Endothelial cell of umbilical vein (primary cell): Measurements from ENCODE around the gene FAM153A. TPM values are rescaled to one million over a fixed set of nuclear protein-coding genes. Genes with fewer than 3 reads are reported as not detected.
"Not testable (repeated sequence)": the region's sequence is repeated elsewhere in the genome, so short reads cannot be mapped to it uniquely, and the experiment has no call there.

ENCODE experiments used
- BruUV-seq: library from RNA; stranded (reverse); fragments of 400-500 nt; replicated peaks from 2 replicates; lab custom pipeline; 2021; lab: Mats Ljungman, UMichigan
- CTCF ChIA-PET: fragments of 300-600, 350-600 bp; sonication (Branson Sonifier 250); formaldehyde crosslinking; loops from one replicate; lab custom pipeline; 2021; ENCODE audit warnings: antibody characterized with exemption, inconsistent platforms; lab: Charles Lee
- POLR2A ChIA-PET: fragments of 300-600, 350-600 bp; sonication (Branson Sonifier 250); formaldehyde crosslinking; loops from one replicate; lab custom pipeline; 2021; ENCODE audit warnings: antibody characterized with exemption, inconsistent platforms; lab: Charles Lee
- DNase-seq: peaks from one replicate; pipeline ENCODE4 v3.0.0-alpha.2; 2011; ENCODE audit warnings: low read depth, low spot score
- FAIRE-seq: peaks from 2 replicates; lab custom pipeline; 2011; peaks lifted over from hg19 to GRCh38; lab: Jason Lieb, UNC
- H2AFZ ChIP-seq: 2 replicates; pipeline ENCODE4 v1.6.0; 2012; ENCODE audit warnings: low read depth, low read length, control low read depth, inconsistent platforms
- H3K27ac ChIP-seq: 2 replicates; pipeline ENCODE4 v1.5.1; 2011; ENCODE audit warnings: low read depth, mild to moderate bottlenecking, control low read depth, low read length, moderate library complexity; ENCODE audit not compliant: insufficient read depth
- H3K27me3 ChIP-seq, 2 experiments: 2 replicates each; pipeline versions ENCODE4 v1.6.0 to v1.6.1; 2011; ENCODE audit warnings: low read length in 2 of 2, mixed read lengths in 1 of 2; ENCODE audit not compliant: control insufficient read depth in 2 of 2, insufficient read depth in 2 of 2
- H3K36me3 ChIP-seq, 2 experiments: 2 replicates in 1 of 2; 3 replicates in 1 of 2; pipeline ENCODE4 v1.5.1; 2011; ENCODE audit warnings: low read length in 2 of 2, mild to moderate bottlenecking in 1 of 2, moderate library complexity in 1 of 2; ENCODE audit not compliant: control insufficient read depth in 2 of 2, insufficient read depth in 2 of 2; ENCODE audit errors: extremely low read depth in 1 of 2
- H3K4me1 ChIP-seq: 3 replicates; pipeline ENCODE4 v1.5.1; 2011; ENCODE audit warnings: mild to moderate bottlenecking, low read length; ENCODE audit not compliant: control insufficient read depth, insufficient read depth; ENCODE audit errors: extremely low read depth
- H3K4me2 ChIP-seq: 2 replicates; pipeline ENCODE4 v1.6.1; 2011; ENCODE audit warnings: low read length, control low read depth, mixed read lengths; ENCODE audit not compliant: insufficient read depth
- H3K4me3 ChIP-seq, 3 experiments: fragments of 200-600 bp in 1 of 3; sonication (generic), shearing (Covaris generic) in 1 of 3; replicated peaks in 1 of 3; 2 replicates each; pipeline ENCODE4 v1.5.1; 2011 to 2016; ENCODE audit warnings: control low read depth in 3 of 3, low read length in 3 of 3, mild to moderate bottlenecking in 2 of 3, inconsistent platforms in 1 of 3, low read depth in 1 of 3, moderate library complexity in 1 of 3; ENCODE audit not compliant: insufficient read depth in 1 of 3
- H3K79me2 ChIP-seq: 2 replicates; pipeline ENCODE4 v1.6.0; 2012; ENCODE audit warnings: low read length, inconsistent platforms; ENCODE audit not compliant: control insufficient read depth, insufficient read depth
- H3K9ac ChIP-seq: replicated peaks from 2 replicates; pipeline ENCODE3; 2011; ENCODE audit warnings: low read length, control low read depth; ENCODE audit not compliant: insufficient read depth; ENCODE audit errors: extremely low read depth
- H3K9me1 ChIP-seq: replicated peaks from 3 replicates; pipeline ENCODE4 v1.6.0; 2011; ENCODE audit warnings: mild to moderate bottlenecking, low read length; ENCODE audit not compliant: control insufficient read depth, insufficient read depth; ENCODE audit errors: extremely low read depth
- H3K9me3 ChIP-seq: replicated peaks from 2 replicates; pipeline ENCODE4 v1.5.1; 2012; ENCODE audit warnings: low read length, inconsistent platforms; ENCODE audit not compliant: control insufficient read depth, insufficient read depth
- H4K20me1 ChIP-seq: replicated peaks from 2 replicates; pipeline ENCODE3; 2011; ENCODE audit warnings: mild to moderate bottlenecking, low read length; ENCODE audit not compliant: control insufficient read depth, insufficient read depth; ENCODE audit errors: extremely low read depth
- dilution Hi-C: fragments of 300-500 bp; cut with MboI; formaldehyde crosslinking; loops from one replicate; pipeline ENCODE4 v1.15.0; 2019; ENCODE audit warnings: low sequenced_read_pairs; ENCODE audit not compliant: extremely low pct_ligation_motif_present
- intact Hi-C: fragments of 100-400 bp; cut with micrococcal nuclease; formaldehyde crosslinking; loops from one replicate; pipeline ENCODE4 v1.10.0; 2022
- polyA plus RNA-seq, 4 experiments: library from polyadenylated mRNA; depleted of rRNA in 3 of 4; stranded (reverse) in 3 of 4; unstranded in 1 of 4; fragments of >200 nt; gene quantifications; 2 replicates each; pipeline versions ENCODE4 v1.2.1 to v1.2.3, GENCODE V29; 2011 to 2012; ENCODE audit warnings: missing spikeins in 1 of 4
- total RNA-seq: library from RNA; stranded (reverse); gene quantifications from 2 replicates; pipeline ENCODE4 v1.2.3, GENCODE V29; 2021

The FAM153A gene
- total and polyA plus RNA-seq, 2 donors (not counting 3 experiments of a cell fraction or from before 2014, with no cell fraction given): not detected

DNA sequence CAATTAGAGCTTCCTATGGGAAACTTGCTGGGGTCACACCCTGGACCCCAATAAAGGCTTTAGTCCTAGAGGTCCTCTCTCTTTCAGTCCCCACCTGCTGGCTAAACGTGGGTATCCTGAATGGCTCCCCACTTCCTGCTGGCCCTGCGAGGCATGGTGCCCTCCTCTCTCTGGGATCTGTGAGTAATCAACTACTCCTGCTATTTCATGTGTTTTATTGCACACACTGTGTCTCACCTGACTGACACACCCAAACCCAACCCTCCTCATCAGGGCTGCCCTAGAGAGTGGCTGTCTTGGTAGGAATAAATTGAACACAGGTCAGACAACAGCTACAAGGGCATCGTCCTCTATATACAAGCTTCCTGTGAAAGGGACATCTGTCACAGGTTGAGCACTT lies 39.8 kb upstream of the FAM153A start:
- H3K9me1 ChIP-seq, H3K79me2 ChIP-seq, POLR2A ChIA-PET, FAIRE-seq, H3K4me1 ChIP-seq, H3K4me2 ChIP-seq, H4K20me1 ChIP-seq, DNase-seq, H3K27ac ChIP-seq, intact Hi-C loops, BruUV-seq, H3K4me3 ChIP-seq, CTCF ChIA-PET, H3K9me3 ChIP-seq, H3K9ac ChIP-seq, H3K36me3 ChIP-seq, H3K27me3 ChIP-seq, dilution Hi-C loops, H2AFZ ChIP-seq: not testable (repeated sequence)

GRCh38 chr5:177819664-177820063 lies 37.0 kb upstream of the FAM153A start:
- H3K4me3 ChIP-seq, H3K9ac ChIP-seq, DNase-seq, H3K27ac ChIP-seq, FAIRE-seq, intact Hi-C loops, H2AFZ ChIP-seq, H3K4me1 ChIP-seq, POLR2A ChIA-PET, H3K79me2 ChIP-seq, H3K4me2 ChIP-seq, H3K9me1 ChIP-seq, CTCF ChIA-PET, BruUV-seq, dilution Hi-C loops, H3K36me3 ChIP-seq, H3K9me3 ChIP-seq, H3K27me3 ChIP-seq, H4K20me1 ChIP-seq: not testable (repeated sequence)

GRCh38 chr5:177812814-177813425 lies 30.2 kb upstream of the FAM153A start:
- H3K79me2 ChIP-seq, CTCF ChIA-PET, H3K4me3 ChIP-seq, H3K9me3 ChIP-seq, dilution Hi-C loops, H2AFZ ChIP-seq, DNase-seq, H3K9me1 ChIP-seq, H3K27ac ChIP-seq, FAIRE-seq, H4K20me1 ChIP-seq, H3K36me3 ChIP-seq, H3K9ac ChIP-seq, H3K4me1 ChIP-seq, H3K27me3 ChIP-seq, intact Hi-C loops, BruUV-seq, POLR2A ChIA-PET, H3K4me2 ChIP-seq: not testable (repeated sequence)

DNA sequence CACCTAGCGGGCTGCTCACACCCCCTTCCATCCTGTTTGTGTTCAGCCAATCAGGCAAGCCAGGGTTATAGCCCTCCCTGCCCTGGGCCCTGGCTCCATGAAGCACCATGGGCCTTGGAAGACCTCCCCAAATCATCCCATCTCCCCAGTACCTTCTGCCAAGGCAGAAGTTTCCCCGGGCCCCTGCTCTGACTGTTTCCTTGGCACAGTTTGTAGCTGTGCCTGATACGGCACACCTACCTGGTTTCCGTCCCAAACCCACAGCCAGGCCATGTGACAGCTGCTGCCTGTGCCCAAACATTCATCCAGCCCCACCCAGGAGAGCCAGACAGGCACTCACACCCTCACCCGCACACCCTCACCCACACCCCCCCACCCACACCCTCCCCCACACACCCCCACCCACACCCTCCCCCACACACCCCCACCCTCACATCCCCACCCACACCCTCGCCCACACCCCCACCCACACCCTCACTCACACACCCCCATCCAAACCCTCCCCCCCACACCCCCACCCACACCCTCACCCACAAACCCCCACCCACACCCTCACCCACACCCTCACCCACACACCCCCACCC lies 29.6 kb upstream of the FAM153A start:
- POLR2A ChIA-PET, H3K4me1 ChIP-seq, H4K20me1 ChIP-seq, H3K27me3 ChIP-seq, DNase-seq, H2AFZ ChIP-seq, H3K9ac ChIP-seq, CTCF ChIA-PET, H3K27ac ChIP-seq, FAIRE-seq, BruUV-seq, H3K4me2 ChIP-seq, H3K4me3 ChIP-seq, H3K9me3 ChIP-seq, H3K36me3 ChIP-seq, intact Hi-C loops, H3K79me2 ChIP-seq, dilution Hi-C loops, H3K9me1 ChIP-seq: not testable (repeated sequence)
